Liver (tissue), 9 donors: ENCODE measurements around the gene ZNF467. TPM values are rescaled to one million over a fixed set of nuclear protein-coding genes. Genes with fewer than 3 reads are reported as not detected.

Experiments
- DNase-seq: peaks from one replicate; pipeline ENCODE4 v3.0.0-alpha.2; 2017; ENCODE audit warnings: low spot score
- H3K27ac ChIP-seq, 2 donors: one replicate each; pipeline ENCODE4 v1.7.0; 2013; ENCODE audit warnings: inconsistent platforms in 2 of 2, low read length in 2 of 2, control low read depth in 1 of 2, low read depth in 1 of 2, mild to moderate bottlenecking in 1 of 2
- H3K27me3 ChIP-seq, 4 donors: one replicate each; pipeline versions ENCODE4 v1.6.1 to v1.7.0; 2013; ENCODE audit warnings: low read length in 3 of 4, inconsistent platforms in 1 of 4, mild to moderate bottlenecking in 1 of 4, moderate library complexity in 1 of 4; ENCODE audit not compliant: control insufficient read depth in 4 of 4, insufficient read depth in 4 of 4
- H3K36me3 ChIP-seq, 4 donors: one replicate each; pipeline versions ENCODE4 v1.6.1 to v1.7.0; 2013; ENCODE audit warnings: low read length in 3 of 4, mild to moderate bottlenecking in 3 of 4, low read depth in 1 of 4, moderate library complexity in 1 of 4; ENCODE audit not compliant: control insufficient read depth in 4 of 4, insufficient read depth in 3 of 4
- H3K4me1 ChIP-seq, 4 donors: one replicate each; pipeline versions ENCODE4 v1.6.1 to v1.7.0; 2013; ENCODE audit warnings: low read length in 3 of 4, mild to moderate bottlenecking in 3 of 4, moderate library complexity in 1 of 4; ENCODE audit not compliant: control insufficient read depth in 4 of 4, insufficient read depth in 4 of 4
- H3K4me3 ChIP-seq, 3 donors: one replicate each; pipeline versions ENCODE4 v1.6.1 to v1.7.0; 2013; ENCODE audit warnings: low read length in 3 of 3, control low read depth in 1 of 3, low read depth in 1 of 3, mild to moderate bottlenecking in 1 of 3
- H3K9ac ChIP-seq, 2 donors: one replicate each; pipeline ENCODE4 v1.7.0; 2013; ENCODE audit warnings: low read length in 2 of 2, mild to moderate bottlenecking in 2 of 2, moderate library complexity in 2 of 2, control low read depth in 1 of 2, low read depth in 1 of 2
- H3K9me3 ChIP-seq, 4 donors: one replicate each; pipeline versions ENCODE4 v1.6.1 to v1.7.0; 2013; ENCODE audit warnings: low read length in 3 of 4; ENCODE audit not compliant: control insufficient read depth in 4 of 4
- EGR1 ChIP-seq, 2 donors: IDR thresholded peaks; 2 replicates each; pipeline ENCODE4 v1.6.1; 2016 to 2018; ENCODE audit warnings: antibody characterized with exemption in 2 of 2, low read depth in 2 of 2
- FOXA1 ChIP-seq: IDR thresholded peaks from 2 replicates; pipeline ENCODE4 v1.6.1; 2016; ENCODE audit warnings: antibody characterized with exemption
- FOXA2 ChIP-seq: IDR thresholded peaks from 2 replicates; pipeline ENCODE4 v1.6.1; 2016; ENCODE audit warnings: antibody characterized with exemption
- GABPA ChIP-seq, 2 donors: IDR thresholded peaks in 1 of 2; conservative IDR thresholded peaks in 1 of 2; 2 replicates each; pipeline ENCODE4 v1.6.1; 2016; ENCODE audit warnings: antibody characterized with exemption in 2 of 2, mild to moderate bottlenecking in 1 of 2, moderate library complexity in 1 of 2
- HNF4A ChIP-seq, 2 donors: conservative IDR thresholded peaks; 2 replicates each; pipeline ENCODE4 v1.6.1; 2016; ENCODE audit warnings: antibody characterized with exemption in 2 of 2, mild to moderate bottlenecking in 2 of 2
- HNF4G ChIP-seq: IDR thresholded peaks from 2 replicates; pipeline ENCODE4 v1.6.1; 2016; ENCODE audit warnings: antibody characterized with exemption
- JUND ChIP-seq, 2 donors: IDR thresholded peaks; 2 replicates each; pipeline ENCODE4 v1.6.1; 2016; ENCODE audit warnings: antibody characterized with exemption in 2 of 2
- NR2F2 ChIP-seq: IDR thresholded peaks from 2 replicates; pipeline ENCODE4 v1.6.1; 2016; ENCODE audit warnings: antibody characterized with exemption
- RAD21 ChIP-seq, 2 donors: IDR thresholded peaks; 2 replicates each; pipeline ENCODE4 v1.6.1; 2016; ENCODE audit warnings: antibody characterized with exemption in 2 of 2, mild to moderate bottlenecking in 2 of 2
- RXRA ChIP-seq, 2 donors: IDR thresholded peaks; 2 replicates each; pipeline ENCODE4 v1.6.1; 2017 to 2018; ENCODE audit warnings: antibody characterized with exemption in 2 of 2, mild to moderate bottlenecking in 1 of 2
- SP1 ChIP-seq: IDR thresholded peaks from 2 replicates; pipeline ENCODE4 v1.6.1; 2018; ENCODE audit warnings: antibody characterized with exemption, mild to moderate bottlenecking
- TAF1 ChIP-seq: conservative IDR thresholded peaks from 2 replicates; pipeline ENCODE4 v1.6.1; 2016; ENCODE audit warnings: antibody characterized with exemption, mild to moderate bottlenecking
- YY1 ChIP-seq: IDR thresholded peaks from 2 replicates; pipeline ENCODE4 v1.6.1; 2016; ENCODE audit warnings: antibody characterized with exemption, mild to moderate bottlenecking
- WGBS: extraction: QIAGEN DNeasy Blood & Tissue Kit; methylation state at CpG from one replicate; pipeline ENCODE4 v1.1.7; 2013; 5-methylcytosine and 5-hydroxymethylcytosine counted together
- polyA plus RNA-seq, 2 donors: library from polyadenylated mRNA; stranded (reverse) in 1 of 2; unstranded in 1 of 2; fragments of 200-250 nt in 1 of 2; fragments of >200 nt in 1 of 2; fragmentation: Nextera tagmentation in 1 of 2; extraction: Ambion mirVana in 1 of 2; gene quantifications; one replicate each; pipeline versions ENCODE4 v1.2.1 to v1.2.3, GENCODE V29; 2013 to 2015
- total RNA-seq, 2 donors: library from RNA; depleted of rRNA; stranded (reverse); fragments of >200 nt; gene quantifications; one replicate each; pipeline ENCODE4 v1.2.3, GENCODE V29; 2014
- TF ChIP-seq, protein P1 (sequence below): IDR thresholded peaks from 2 replicates; pipeline ENCODE4 v1.6.1; 2016; ENCODE audit warnings: antibody characterized with exemption
- TF ChIP-seq, protein P2 (sequence below): IDR thresholded peaks from 2 replicates; pipeline ENCODE4 v1.6.1; 2016; ENCODE audit warnings: antibody characterized with exemption, mild to moderate bottlenecking
- TF ChIP-seq, protein P3 (sequence below): IDR thresholded peaks from 2 replicates; pipeline ENCODE4 v1.6.1; 2016; ENCODE audit warnings: antibody characterized with exemption
- TF ChIP-seq, protein P4 (sequence below): IDR thresholded peaks from 2 replicates; pipeline ENCODE4 v1.6.1; 2016; ENCODE audit warnings: antibody characterized with exemption
- TF ChIP-seq, protein P5 (sequence below): fragments of 150-350 bp; IDR thresholded peaks from 2 replicates; pipeline ENCODE4 v1.5.1; 2017; ENCODE audit warnings: improper control_type of control experiment, low read depth, low read length; ENCODE audit not compliant: missing input control
- donor health status: healthy.
- donor health status: healthy.
- donor health status: healthy.
- donor health status: healthy.
- donor health status: healthy.

The ZNF467 gene
- total and polyA plus RNA-seq, 4 donors, result 2.8 to 4.0 (median 3.7) TPM

DNA sequence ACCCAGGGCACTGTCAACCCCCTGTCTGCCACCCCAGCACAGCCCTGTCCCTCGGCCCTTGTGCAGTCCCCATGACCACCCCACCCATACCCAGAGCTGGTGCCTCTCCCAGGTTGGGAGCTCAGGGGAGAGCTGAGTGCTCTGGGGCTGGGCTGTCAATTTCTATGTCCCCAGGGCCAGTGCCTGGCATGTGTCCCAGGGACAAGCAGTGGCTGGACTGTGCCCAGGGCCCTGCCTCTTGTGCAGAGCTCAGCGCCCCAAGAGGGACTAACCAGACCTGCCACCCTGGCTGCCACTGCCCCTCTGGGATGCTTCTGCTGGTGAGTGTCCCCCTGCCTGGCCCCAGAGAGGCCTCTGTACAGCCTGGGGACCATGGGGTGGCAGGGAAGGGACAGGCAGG is 35.8 kb upstream of the ZNF467 start:
- Histone ChIP-seq H3K27me3 (no peaks in the 10 kb centered on the region), H3K27ac (no peak overlapping the region), H3K9ac (no peak overlapping the region), H3K4me3 (no peak overlapping the region), H3K36me3 (no peaks in the 10 kb centered on the region), H3K4me1 (peaks cover 0 to 5% (median 1%) of the 10 kb centered on the region in 4 donors), H3K9me3 (no peaks in the 10 kb centered on the region)
- DNase-seq, result no peak
- TF ChIP-seq FOXA1, result no peak
- TF ChIP-seq NR2F2, result no peak
- TF ChIP-seq TAF1, result no peak
- TF ChIP-seq, protein P1, sequence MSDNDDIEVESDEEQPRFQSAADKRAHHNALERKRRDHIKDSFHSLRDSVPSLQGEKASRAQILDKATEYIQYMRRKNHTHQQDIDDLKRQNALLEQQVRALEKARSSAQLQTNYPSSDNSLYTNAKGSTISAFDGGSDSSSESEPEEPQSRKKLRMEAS, result no peak
- WGBS, result 69% methylated on average over 2 of the region's 2 CpGs

DNA sequence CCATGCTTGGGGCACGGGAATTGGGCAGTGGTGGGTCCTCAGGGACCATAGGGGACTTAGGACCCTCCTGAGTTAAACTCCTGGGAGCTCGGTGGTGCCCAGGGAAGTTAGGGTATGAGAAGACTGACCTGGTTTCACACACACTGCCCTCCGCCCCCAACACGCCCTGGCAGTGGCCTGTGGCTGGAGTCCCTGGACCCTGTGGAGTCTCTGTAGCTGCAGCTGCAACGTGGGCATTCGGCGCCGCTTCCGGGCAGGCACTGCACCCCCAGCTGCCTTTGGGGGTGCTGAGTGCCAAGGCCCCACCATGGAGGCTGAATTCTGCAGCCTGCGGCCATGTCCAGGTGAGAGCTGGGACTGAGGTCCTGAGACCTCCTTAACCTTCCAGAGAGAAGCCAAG is 34.9 kb upstream of the ZNF467 start:
- no peak for TF ChIP-seq FOXA2
- TF ChIP-seq EGR1 (IDR thresholded peaks at IDR 0.05; ENCODE audit: low read depth in 2 of 2), result no peak
- TF ChIP-seq RXRA (IDR thresholded peaks at IDR 0.05), result no peak
- TF ChIP-seq, protein P2, sequence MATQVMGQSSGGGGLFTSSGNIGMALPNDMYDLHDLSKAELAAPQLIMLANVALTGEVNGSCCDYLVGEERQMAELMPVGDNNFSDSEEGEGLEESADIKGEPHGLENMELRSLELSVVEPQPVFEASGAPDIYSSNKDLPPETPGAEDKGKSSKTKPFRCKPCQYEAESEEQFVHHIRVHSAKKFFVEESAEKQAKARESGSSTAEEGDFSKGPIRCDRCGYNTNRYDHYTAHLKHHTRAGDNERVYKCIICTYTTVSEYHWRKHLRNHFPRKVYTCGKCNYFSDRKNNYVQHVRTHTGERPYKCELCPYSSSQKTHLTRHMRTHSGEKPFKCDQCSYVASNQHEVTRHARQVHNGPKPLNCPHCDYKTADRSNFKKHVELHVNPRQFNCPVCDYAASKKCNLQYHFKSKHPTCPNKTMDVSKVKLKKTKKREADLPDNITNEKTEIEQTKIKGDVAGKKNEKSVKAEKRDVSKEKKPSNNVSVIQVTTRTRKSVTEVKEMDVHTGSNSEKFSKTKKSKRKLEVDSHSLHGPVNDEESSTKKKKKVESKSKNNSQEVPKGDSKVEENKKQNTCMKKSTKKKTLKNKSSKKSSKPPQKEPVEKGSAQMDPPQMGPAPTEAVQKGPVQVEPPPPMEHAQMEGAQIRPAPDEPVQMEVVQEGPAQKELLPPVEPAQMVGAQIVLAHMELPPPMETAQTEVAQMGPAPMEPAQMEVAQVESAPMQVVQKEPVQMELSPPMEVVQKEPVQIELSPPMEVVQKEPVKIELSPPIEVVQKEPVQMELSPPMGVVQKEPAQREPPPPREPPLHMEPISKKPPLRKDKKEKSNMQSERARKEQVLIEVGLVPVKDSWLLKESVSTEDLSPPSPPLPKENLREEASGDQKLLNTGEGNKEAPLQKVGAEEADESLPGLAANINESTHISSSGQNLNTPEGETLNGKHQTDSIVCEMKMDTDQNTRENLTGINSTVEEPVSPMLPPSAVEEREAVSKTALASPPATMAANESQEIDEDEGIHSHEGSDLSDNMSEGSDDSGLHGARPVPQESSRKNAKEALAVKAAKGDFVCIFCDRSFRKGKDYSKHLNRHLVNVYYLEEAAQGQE, result no peak
- TF ChIP-seq, protein P1, result no peak
- TF ChIP-seq RAD21 (IDR thresholded peaks at IDR 0.05), result no peak
- TF ChIP-seq, protein P3, sequence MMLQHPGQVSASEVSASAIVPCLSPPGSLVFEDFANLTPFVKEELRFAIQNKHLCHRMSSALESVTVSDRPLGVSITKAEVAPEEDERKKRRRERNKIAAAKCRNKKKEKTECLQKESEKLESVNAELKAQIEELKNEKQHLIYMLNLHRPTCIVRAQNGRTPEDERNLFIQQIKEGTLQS, result no peak
- no peak for TF ChIP-seq SP1
- TF ChIP-seq YY1, result no peak
- TF ChIP-seq GABPA (IDR thresholded peaks at IDR 0.05 in 1 of 2, conservative IDR thresholded peaks at IDR 0.05 in 1 of 2), result no peak
- TF ChIP-seq, protein P4, sequence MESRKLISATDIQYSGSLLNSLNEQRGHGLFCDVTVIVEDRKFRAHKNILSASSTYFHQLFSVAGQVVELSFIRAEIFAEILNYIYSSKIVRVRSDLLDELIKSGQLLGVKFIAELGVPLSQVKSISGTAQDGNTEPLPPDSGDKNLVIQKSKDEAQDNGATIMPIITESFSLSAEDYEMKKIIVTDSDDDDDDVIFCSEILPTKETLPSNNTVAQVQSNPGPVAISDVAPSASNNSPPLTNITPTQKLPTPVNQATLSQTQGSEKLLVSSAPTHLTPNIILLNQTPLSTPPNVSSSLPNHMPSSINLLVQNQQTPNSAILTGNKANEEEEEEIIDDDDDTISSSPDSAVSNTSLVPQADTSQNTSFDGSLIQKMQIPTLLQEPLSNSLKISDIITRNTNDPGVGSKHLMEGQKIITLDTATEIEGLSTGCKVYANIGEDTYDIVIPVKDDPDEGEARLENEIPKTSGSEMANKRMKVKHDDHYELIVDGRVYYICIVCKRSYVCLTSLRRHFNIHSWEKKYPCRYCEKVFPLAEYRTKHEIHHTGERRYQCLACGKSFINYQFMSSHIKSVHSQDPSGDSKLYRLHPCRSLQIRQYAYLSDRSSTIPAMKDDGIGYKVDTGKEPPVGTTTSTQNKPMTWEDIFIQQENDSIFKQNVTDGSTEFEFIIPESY, result no peak
- TF ChIP-seq JUND (IDR thresholded peaks at IDR 0.05), result no peak
- no peak for TF ChIP-seq TAF1
- no peak for TF ChIP-seq NR2F2
- TF ChIP-seq, protein P5, sequence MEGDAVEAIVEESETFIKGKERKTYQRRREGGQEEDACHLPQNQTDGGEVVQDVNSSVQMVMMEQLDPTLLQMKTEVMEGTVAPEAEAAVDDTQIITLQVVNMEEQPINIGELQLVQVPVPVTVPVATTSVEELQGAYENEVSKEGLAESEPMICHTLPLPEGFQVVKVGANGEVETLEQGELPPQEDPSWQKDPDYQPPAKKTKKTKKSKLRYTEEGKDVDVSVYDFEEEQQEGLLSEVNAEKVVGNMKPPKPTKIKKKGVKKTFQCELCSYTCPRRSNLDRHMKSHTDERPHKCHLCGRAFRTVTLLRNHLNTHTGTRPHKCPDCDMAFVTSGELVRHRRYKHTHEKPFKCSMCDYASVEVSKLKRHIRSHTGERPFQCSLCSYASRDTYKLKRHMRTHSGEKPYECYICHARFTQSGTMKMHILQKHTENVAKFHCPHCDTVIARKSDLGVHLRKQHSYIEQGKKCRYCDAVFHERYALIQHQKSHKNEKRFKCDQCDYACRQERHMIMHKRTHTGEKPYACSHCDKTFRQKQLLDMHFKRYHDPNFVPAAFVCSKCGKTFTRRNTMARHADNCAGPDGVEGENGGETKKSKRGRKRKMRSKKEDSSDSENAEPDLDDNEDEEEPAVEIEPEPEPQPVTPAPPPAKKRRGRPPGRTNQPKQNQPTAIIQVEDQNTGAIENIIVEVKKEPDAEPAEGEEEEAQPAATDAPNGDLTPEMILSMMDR, result no peak
- no peak for TF ChIP-seq FOXA1
- TF ChIP-seq HNF4G, result no peak
- no peak for TF ChIP-seq HNF4A (conservative IDR thresholded peaks at IDR 0.05)
- Histone ChIP-seq H3K4me1 (peaks cover 0 to 5% (median 1%) of the 10 kb centered on the region in 4 donors), H3K9me3 (no peaks in the 10 kb centered on the region), H3K27me3 (no peaks in the 10 kb centered on the region), H3K9ac (no peak overlapping the region), H3K36me3 (no peaks in the 10 kb centered on the region), H3K4me3 (no peak overlapping the region), H3K27ac (no peak overlapping the region)
- 93% methylated on average over 10 of the region's 10 CpGs for WGBS
- DNase-seq, result no peak
